Liver (tissue), 9 donors: Measurements from ENCODE around the gene SPATA4. TPM values are rescaled to one million over a fixed set of nuclear protein-coding genes. Genes with fewer than 3 reads are reported as not detected.

Experiments used
- DNase-seq: peaks from one replicate; pipeline ENCODE4 v3.0.0-alpha.2; 2017; ENCODE audit warnings: low spot score
- H3K27ac ChIP-seq, 2 donors: one replicate each; pipeline ENCODE4 v1.7.0; 2013; ENCODE audit warnings: inconsistent platforms in 2 of 2, low read length in 2 of 2, control low read depth in 1 of 2, low read depth in 1 of 2, mild to moderate bottlenecking in 1 of 2
- H3K27me3 ChIP-seq, 4 donors: one replicate each; pipeline versions ENCODE4 v1.6.1 to v1.7.0; 2013; ENCODE audit warnings: low read length in 3 of 4, inconsistent platforms in 1 of 4, mild to moderate bottlenecking in 1 of 4, moderate library complexity in 1 of 4; ENCODE audit not compliant: control insufficient read depth in 4 of 4, insufficient read depth in 4 of 4
- H3K36me3 ChIP-seq, 4 donors: one replicate each; pipeline versions ENCODE4 v1.6.1 to v1.7.0; 2013; ENCODE audit warnings: low read length in 3 of 4, mild to moderate bottlenecking in 3 of 4, low read depth in 1 of 4, moderate library complexity in 1 of 4; ENCODE audit not compliant: control insufficient read depth in 4 of 4, insufficient read depth in 3 of 4
- H3K4me1 ChIP-seq, 4 donors: one replicate each; pipeline versions ENCODE4 v1.6.1 to v1.7.0; 2013; ENCODE audit warnings: low read length in 3 of 4, mild to moderate bottlenecking in 3 of 4, moderate library complexity in 1 of 4; ENCODE audit not compliant: control insufficient read depth in 4 of 4, insufficient read depth in 4 of 4
- H3K4me3 ChIP-seq, 3 donors: one replicate each; pipeline versions ENCODE4 v1.6.1 to v1.7.0; 2013; ENCODE audit warnings: low read length in 3 of 3, control low read depth in 1 of 3, low read depth in 1 of 3, mild to moderate bottlenecking in 1 of 3
- H3K9ac ChIP-seq, 2 donors: one replicate each; pipeline ENCODE4 v1.7.0; 2013; ENCODE audit warnings: low read length in 2 of 2, mild to moderate bottlenecking in 2 of 2, moderate library complexity in 2 of 2, control low read depth in 1 of 2, low read depth in 1 of 2
- H3K9me3 ChIP-seq, 4 donors: one replicate each; pipeline versions ENCODE4 v1.6.1 to v1.7.0; 2013; ENCODE audit warnings: low read length in 3 of 4; ENCODE audit not compliant: control insufficient read depth in 4 of 4
- ATF3 ChIP-seq: IDR thresholded peaks from 2 replicates; pipeline ENCODE4 v1.6.1; 2016; ENCODE audit warnings: antibody characterized with exemption
- CTCF ChIP-seq: fragments of 150-350 bp; IDR thresholded peaks from 2 replicates; pipeline ENCODE4 v1.5.1; 2017; ENCODE audit warnings: improper control_type of control experiment, low read depth, low read length; ENCODE audit not compliant: missing input control
- EGR1 ChIP-seq, 2 donors: IDR thresholded peaks; 2 replicates each; pipeline ENCODE4 v1.6.1; 2016 to 2018; ENCODE audit warnings: antibody characterized with exemption in 2 of 2, low read depth in 2 of 2
- FOXA1 ChIP-seq: IDR thresholded peaks from 2 replicates; pipeline ENCODE4 v1.6.1; 2016; ENCODE audit warnings: antibody characterized with exemption
- FOXA2 ChIP-seq: IDR thresholded peaks from 2 replicates; pipeline ENCODE4 v1.6.1; 2016; ENCODE audit warnings: antibody characterized with exemption
- GABPA ChIP-seq, 2 donors: IDR thresholded peaks in 1 of 2; conservative IDR thresholded peaks in 1 of 2; 2 replicates each; pipeline ENCODE4 v1.6.1; 2016; ENCODE audit warnings: antibody characterized with exemption in 2 of 2, mild to moderate bottlenecking in 1 of 2, moderate library complexity in 1 of 2
- HNF4A ChIP-seq, 2 donors: conservative IDR thresholded peaks; 2 replicates each; pipeline ENCODE4 v1.6.1; 2016; ENCODE audit warnings: antibody characterized with exemption in 2 of 2, mild to moderate bottlenecking in 2 of 2
- HNF4G ChIP-seq: IDR thresholded peaks from 2 replicates; pipeline ENCODE4 v1.6.1; 2016; ENCODE audit warnings: antibody characterized with exemption
- JUND ChIP-seq, 2 donors: IDR thresholded peaks; 2 replicates each; pipeline ENCODE4 v1.6.1; 2016; ENCODE audit warnings: antibody characterized with exemption in 2 of 2
- MAX ChIP-seq: IDR thresholded peaks from 2 replicates; pipeline ENCODE4 v1.6.1; 2016; ENCODE audit warnings: antibody characterized with exemption
- NR2F2 ChIP-seq: IDR thresholded peaks from 2 replicates; pipeline ENCODE4 v1.6.1; 2016; ENCODE audit warnings: antibody characterized with exemption
- RAD21 ChIP-seq, 2 donors: IDR thresholded peaks; 2 replicates each; pipeline ENCODE4 v1.6.1; 2016; ENCODE audit warnings: antibody characterized with exemption in 2 of 2, mild to moderate bottlenecking in 2 of 2
- REST ChIP-seq: IDR thresholded peaks from 2 replicates; pipeline ENCODE4 v1.6.1; 2016; ENCODE audit warnings: antibody characterized with exemption, mild to moderate bottlenecking
- RXRA ChIP-seq, 2 donors: IDR thresholded peaks; 2 replicates each; pipeline ENCODE4 v1.6.1; 2017 to 2018; ENCODE audit warnings: antibody characterized with exemption in 2 of 2, mild to moderate bottlenecking in 1 of 2
- SP1 ChIP-seq: IDR thresholded peaks from 2 replicates; pipeline ENCODE4 v1.6.1; 2018; ENCODE audit warnings: antibody characterized with exemption, mild to moderate bottlenecking
- TAF1 ChIP-seq: conservative IDR thresholded peaks from 2 replicates; pipeline ENCODE4 v1.6.1; 2016; ENCODE audit warnings: antibody characterized with exemption, mild to moderate bottlenecking
- YY1 ChIP-seq: IDR thresholded peaks from 2 replicates; pipeline ENCODE4 v1.6.1; 2016; ENCODE audit warnings: antibody characterized with exemption, mild to moderate bottlenecking
- WGBS: extraction: QIAGEN DNeasy Blood & Tissue Kit; methylation state at CpG from one replicate; pipeline ENCODE4 v1.1.7; 2013; 5-methylcytosine and 5-hydroxymethylcytosine counted together
- polyA plus RNA-seq, 2 donors: library from polyadenylated mRNA; stranded (reverse) in 1 of 2; unstranded in 1 of 2; fragments of 200-250 nt in 1 of 2; fragments of >200 nt in 1 of 2; fragmentation: Nextera tagmentation in 1 of 2; extraction: Ambion mirVana in 1 of 2; gene quantifications; one replicate each; pipeline versions ENCODE4 v1.2.1 to v1.2.3, GENCODE V29; 2013 to 2015
- total RNA-seq, 2 donors: library from RNA; depleted of rRNA; stranded (reverse); fragments of >200 nt; gene quantifications; one replicate each; pipeline ENCODE4 v1.2.3, GENCODE V29; 2014
- donor health status: healthy.
- donor health status: healthy.
- donor health status: healthy.
- donor health status: healthy.
- donor health status: healthy.

Gene SPATA4
- total and polyA plus RNA-seq, 4 donors: 0.14 TPM; not detected in 3

- no peak for DNase-seq
- Histone ChIP-seq H3K9me3 (no peaks in the 10 kb centered on the region), H3K9ac (no peak overlapping the region), H3K4me1 (no peaks in the 10 kb centered on the region), H3K27ac (no peak overlapping the region), H3K36me3 (no peaks in the 10 kb centered on the region), H3K27me3 (peaks cover 0 to 4% (median 2%) of the 10 kb centered on the region in 4 donors), H3K4me3 (no peak overlapping the region)
- WGBS: 71% methylated on average over 2 of the region's 2 CpGs
- TF ChIP-seq TAF1: no peak
- no peak for TF ChIP-seq GABPA (IDR thresholded peaks at IDR 0.05 in 1 of 2, conservative IDR thresholded peaks at IDR 0.05 in 1 of 2)
- no peak for TF ChIP-seq YY1
- no peak for TF ChIP-seq HNF4G
- no peak for TF ChIP-seq FOXA2
- no peak for TF ChIP-seq RAD21 (IDR thresholded peaks at IDR 0.05)
- TF ChIP-seq CTCF: no peak
- no peak for TF ChIP-seq MAX
- no peak for TF ChIP-seq ATF3
- no peak for TF ChIP-seq REST
- no peak for TF ChIP-seq HNF4A (conservative IDR thresholded peaks at IDR 0.05)
- no peak for TF ChIP-seq JUND (IDR thresholded peaks at IDR 0.05)
- no peak for TF ChIP-seq FOXA1
- TF ChIP-seq SP1: no peak
- TF ChIP-seq RXRA (IDR thresholded peaks at IDR 0.05): no peak
Measured at GRCh38 chr4:176186067-176186466, 9.3 kb downstream of the SPATA4 start.

GRCh38 chr4:176185051-176185450 lies 10.3 kb downstream of the SPATA4 start:
- Histone ChIP-seq H3K4me3 (no peak overlapping the region), H3K27ac (no peak overlapping the region), H3K27me3 (peaks cover 0 to 4% (median 0%) of the 10 kb centered on the region in 4 donors), H3K4me1 (no peaks in the 10 kb centered on the region), H3K9ac (no peak overlapping the region), H3K36me3 (no peaks in the 10 kb centered on the region), H3K9me3 (no peaks in the 10 kb centered on the region)
- DNase-seq: no peak
- no peak for TF ChIP-seq RAD21 (IDR thresholded peaks at IDR 0.05)
- TF ChIP-seq FOXA2: no peak
- TF ChIP-seq NR2F2: no peak
- TF ChIP-seq REST: no peak
- no peak for TF ChIP-seq GABPA (IDR thresholded peaks at IDR 0.05 in 1 of 2, conservative IDR thresholded peaks at IDR 0.05 in 1 of 2)
- no peak for TF ChIP-seq EGR1 (IDR thresholded peaks at IDR 0.05; ENCODE audit: low read depth in 2 of 2)
- 41% methylated on average over 1 of the region's 1 CpG for WGBS
